ENCODE results near the gene CIBAR2.
"Not testable (repeated sequence)": the region's sequence is repeated elsewhere in the genome, so short reads cannot be mapped to it uniquely, and the experiment has no call there.

The CIBAR2 gene

GRCh38 chr16:85127379-85127723 lies 15.1 kb upstream of the CIBAR2 start:
- DNase-seq, result no peak

- DNase-seq, result no peak
Measured at GRCh38 chr16:85126705-85127378, 14.6 kb upstream of the CIBAR2 start.

GRCh38 chr16:85126394-85126704 lies 14.1 kb upstream of the CIBAR2 start:
- no peak for DNase-seq

- no peak for DNase-seq
Measured at GRCh38 chr16:85125570-85126393, 13.5 kb upstream of the CIBAR2 start.

GRCh38 chr16:85124636-85125346 lies 12.5 kb upstream of the CIBAR2 start:
- no peak for DNase-seq

GRCh38 chr16:85123891-85124635 lies 11.8 kb upstream of the CIBAR2 start:
- DNase-seq, result no peak

- not testable (repeated sequence) for DNase-seq
Measured at GRCh38 chr16:85123441-85123840, 11.2 kb upstream of the CIBAR2 start.

GRCh38 chr16:85120006-85120340 lies 7.7 kb upstream of the CIBAR2 start:
- DNase-seq, result no peak

- DNase-seq, result no peak
Measured at GRCh38 chr16:85117418-85117817, 5.1 kb upstream of the CIBAR2 start.

GRCh38 chr16:85114909-85115567 lies 2.8 kb upstream of the CIBAR2 start:
- no peak for DNase-seq

GRCh38 chr16:85113913-85114312 lies 1.6 kb upstream of the CIBAR2 start:
- DNase-seq, result no peak

GRCh38 chr16:85113168-85113733 lies 979 bp upstream of the CIBAR2 start:
- no peak for DNase-seq

- no peak for DNase-seq
Measured at GRCh38 chr16:85111184-85111583, 1.1 kb downstream of the CIBAR2 start.

GRCh38 chr16:85110105-85110504 lies 2.2 kb downstream of the CIBAR2 start:
- DNase-seq, result no peak

- no peak for DNase-seq
Measured at GRCh38 chr16:85107532-85107931, 4.7 kb downstream of the CIBAR2 start.

GRCh38 chr16:85107083-85107482 lies 5.2 kb downstream of the CIBAR2 start:
- no peak for DNase-seq

GRCh38 chr16:85105475-85105874 lies 6.8 kb downstream of the CIBAR2 start:
- DNase-seq, result no peak

- DNase-seq, result no peak
Measured at GRCh38 chr16:85104821-85105391, 7.4 kb downstream of the CIBAR2 start.

GRCh38 chr16:85104147-85104546 lies 8.1 kb downstream of the CIBAR2 start:
- DNase-seq, result no peak

GRCh38 chr16:85103114-85104079 lies 8.9 kb downstream of the CIBAR2 start:
- no peak for DNase-seq
